Measurements from ENCODE around the gene GALNT16. TPM values are rescaled to one million over a fixed set of nuclear protein-coding genes. Genes with fewer than 3 reads are reported as not detected.

Gene GALNT16
- total RNA-seq, 4 donors from 2014 or later, result 2.5 to 11.3 (median 2.8) TPM

- in situ Hi-C loops (cut with MboI; ENCODE audit: low pct_ligation_motif_present in 1 of 4, low pct_unique_long_range_greater_than_20kb in 1 of 4, low sequenced_read_pairs in 3 of 4), result no loop called here
- WGBS, 2 donors (ENCODE audit: low coverage in 1 of 2), result 77% methylated on average over 1 of the region's 1 CpG; no CpG with 5 or more reads in 1 of the 2 donors
- Histone ChIP-seq H3K4me3 (no peak overlapping the region), H3K36me3 (no peaks in the 10 kb centered on the region), H3K4me1 (peaks cover 0 to 20% (median 9%) of the 10 kb centered on the region in 4 donors), H3K27ac (no peak overlapping the region), H3K27me3 (no peaks in the 10 kb centered on the region), H3K9me3 (no peaks in the 10 kb centered on the region)
- TF ChIP-seq POLR2AphosphoS5 (IDR thresholded peaks at IDR 0.05), result no peak
- TF ChIP-seq, protein P1, sequence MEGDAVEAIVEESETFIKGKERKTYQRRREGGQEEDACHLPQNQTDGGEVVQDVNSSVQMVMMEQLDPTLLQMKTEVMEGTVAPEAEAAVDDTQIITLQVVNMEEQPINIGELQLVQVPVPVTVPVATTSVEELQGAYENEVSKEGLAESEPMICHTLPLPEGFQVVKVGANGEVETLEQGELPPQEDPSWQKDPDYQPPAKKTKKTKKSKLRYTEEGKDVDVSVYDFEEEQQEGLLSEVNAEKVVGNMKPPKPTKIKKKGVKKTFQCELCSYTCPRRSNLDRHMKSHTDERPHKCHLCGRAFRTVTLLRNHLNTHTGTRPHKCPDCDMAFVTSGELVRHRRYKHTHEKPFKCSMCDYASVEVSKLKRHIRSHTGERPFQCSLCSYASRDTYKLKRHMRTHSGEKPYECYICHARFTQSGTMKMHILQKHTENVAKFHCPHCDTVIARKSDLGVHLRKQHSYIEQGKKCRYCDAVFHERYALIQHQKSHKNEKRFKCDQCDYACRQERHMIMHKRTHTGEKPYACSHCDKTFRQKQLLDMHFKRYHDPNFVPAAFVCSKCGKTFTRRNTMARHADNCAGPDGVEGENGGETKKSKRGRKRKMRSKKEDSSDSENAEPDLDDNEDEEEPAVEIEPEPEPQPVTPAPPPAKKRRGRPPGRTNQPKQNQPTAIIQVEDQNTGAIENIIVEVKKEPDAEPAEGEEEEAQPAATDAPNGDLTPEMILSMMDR (IDR thresholded peaks at IDR 0.05), result no peak
- TF ChIP-seq EP300 (IDR thresholded peaks at IDR 0.05; ENCODE audit: low read depth), result no peak
- TF ChIP-seq POLR2A (IDR thresholded peaks at IDR 0.05), result no peak
- intact Hi-C loops (cut with DNase I; ENCODE audit: low total_unique reads), result no loop called here
- DNase-seq, result no peak
Observed at GRCh38 chr14:69314327-69314726, 54.4 kb downstream of the GALNT16 start.

- no peaks in the 10 kb centered on the region for H3K9me3 ChIP-seq
- in situ Hi-C loops (cut with MboI; ENCODE audit: low pct_ligation_motif_present in 1 of 4, low pct_unique_long_range_greater_than_20kb in 1 of 4, low sequenced_read_pairs in 3 of 4), result no loop called here
- no peak for DNase-seq
- no peaks in the 10 kb centered on the region for H3K27me3 ChIP-seq
- intact Hi-C loops (cut with DNase I; ENCODE audit: low total_unique reads), result no loop called here
- H3K27ac ChIP-seq, result no peak overlapping the region
- H3K4me3 ChIP-seq, result no peak overlapping the region
- TF ChIP-seq POLR2A (IDR thresholded peaks at IDR 0.05), result no peak
- TF ChIP-seq EP300 (IDR thresholded peaks at IDR 0.05; ENCODE audit: low read depth), result no peak
- TF ChIP-seq POLR2AphosphoS5 (IDR thresholded peaks at IDR 0.05), result no peak
- TF ChIP-seq, protein P1 (IDR thresholded peaks at IDR 0.05), result no peak
- H3K36me3 ChIP-seq, result no peaks in the 10 kb centered on the region
- H3K4me1 ChIP-seq, result peaks cover 0 to 20% (median 9%) of the 10 kb centered on the region in 4 donors
- WGBS, 2 donors (ENCODE audit: low coverage in 1 of 2), result 40 to 51% methylated on average over 1 to 4 of the region's 4 CpGs
Observed at GRCh38 chr14:69315301-69315700, 55.3 kb downstream of the GALNT16 start.

DNA sequence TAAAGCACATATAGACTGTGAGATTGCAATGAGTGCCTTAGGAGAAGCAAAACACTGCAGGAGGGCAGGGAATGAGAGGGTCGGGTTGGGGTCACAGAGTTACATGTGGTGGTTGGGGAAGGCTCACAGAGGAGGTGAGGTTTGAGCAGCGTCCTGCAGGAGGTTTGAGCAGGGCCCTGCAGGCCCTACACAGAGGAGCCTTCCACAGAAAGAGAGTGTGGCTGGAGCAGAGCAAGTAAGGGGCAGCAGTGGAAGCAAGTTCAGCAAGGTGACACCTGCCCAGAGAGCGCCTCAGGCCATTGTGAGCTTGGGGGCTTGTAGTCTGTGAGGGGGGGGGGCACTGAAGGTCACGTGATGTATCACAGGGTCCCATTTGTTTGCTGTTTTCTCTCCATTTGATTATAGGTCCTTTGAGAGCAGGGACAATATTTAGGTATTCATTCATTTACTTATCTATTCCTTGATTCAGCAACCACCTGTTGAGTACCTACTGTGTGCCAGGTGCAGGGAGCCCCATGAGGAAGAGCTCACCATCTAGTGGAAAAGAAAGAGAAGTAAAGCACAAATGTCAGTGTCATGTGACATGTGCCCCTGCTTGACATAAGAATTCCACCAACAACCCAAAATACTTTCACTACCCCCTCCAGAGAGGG is 56.6 kb downstream of the GALNT16 start:
- H3K4me1 ChIP-seq, result peaks cover 0 to 20% (median 9%) of the 10 kb centered on the region in 4 donors
- in situ Hi-C loops (cut with MboI; ENCODE audit: low pct_ligation_motif_present in 1 of 4, low pct_unique_long_range_greater_than_20kb in 1 of 4, low sequenced_read_pairs in 3 of 4) (no loop called here), intact Hi-C loops (cut with DNase I; ENCODE audit: low total_unique reads) (no loop called here)
- WGBS, 2 donors (ENCODE audit: low coverage in 1 of 2), result 50 to 84% methylated on average over 1 to 4 of the region's 4 CpGs
- H3K36me3 ChIP-seq, result no peaks in the 10 kb centered on the region
- no peaks in the 10 kb centered on the region for H3K27me3 ChIP-seq
- H3K9me3 ChIP-seq, result no peaks in the 10 kb centered on the region
- TF ChIP-seq EP300 (IDR thresholded peaks at IDR 0.05; ENCODE audit: low read depth) (no peak), POLR2A (IDR thresholded peaks at IDR 0.05) (no peak), POLR2AphosphoS5 (IDR thresholded peaks at IDR 0.05) (no peak)
- TF ChIP-seq, protein P1 (IDR thresholded peaks at IDR 0.05), result no peak
- H3K4me3 ChIP-seq, result no peak overlapping the region
- DNase-seq, result no peak
- H3K27ac ChIP-seq, result peak overlapping the region in 3 of 4 donors; percentile 37 to 62 (median 58)

GRCh38 chr14:69317102-69317755 is 57.3 kb downstream of the GALNT16 start:
- in situ Hi-C loops (cut with MboI; ENCODE audit: low pct_ligation_motif_present in 1 of 4, low pct_unique_long_range_greater_than_20kb in 1 of 4, low sequenced_read_pairs in 3 of 4) (no loop called here), intact Hi-C loops (cut with DNase I; ENCODE audit: low total_unique reads) (no loop called here)
- Histone ChIP-seq H3K27ac (peak overlapping the region; percentile 33 to 62 (median 48)), H3K27me3 (no peaks in the 10 kb centered on the region), H3K36me3 (no peaks in the 10 kb centered on the region), H3K9me3 (no peaks in the 10 kb centered on the region), H3K4me1 (peaks cover 0 to 20% (median 9%) of the 10 kb centered on the region in 4 donors), H3K4me3 (no peak overlapping the region)
- WGBS, 2 donors (ENCODE audit: low coverage in 1 of 2), result 60 to 66% methylated on average over 3 to 6 of the region's 6 CpGs
- peak; percentile 28 for DNase-seq
- TF ChIP-seq EP300 (IDR thresholded peaks at IDR 0.05; ENCODE audit: low read depth), result no peak
- TF ChIP-seq POLR2AphosphoS5 (IDR thresholded peaks at IDR 0.05), result peak; percentile 60 to 67 (median 63)

All from transverse colon (tissue), 4 donors.